WTC11 (cell line): Measurements from ENCODE around the gene WDR89. TPM values are rescaled to one million over a fixed set of nuclear protein-coding genes. Genes with fewer than 3 reads are reported as not detected.

Experiments used
- ATAC-seq: fragments of 200-7000 bp; cut with Tn5 transposase; 2 replicates; pipeline ENCODE4 v1.10.0; 2021; ENCODE audit warnings: mild to moderate bottlenecking, moderate library complexity
- CTCF ChIA-PET: fragments of 300-600 bp; sonication (Branson Sonifier 250); formaldehyde crosslinking; loops from one replicate; lab custom pipeline; 2021; ENCODE audit warnings: antibody characterized with exemption; lab: Charles Lee
- POLR2A ChIA-PET: fragments of 350-600 bp; sonication (Branson Sonifier 250); formaldehyde crosslinking; loops from one replicate; lab custom pipeline; 2021; ENCODE audit warnings: antibody characterized with exemption; lab: Charles Lee
- DNase-seq: peaks from one replicate; pipeline ENCODE4 v3.0.0; 2021; ENCODE audit warnings: low spot score
- H3K27ac Mint-ChIP-seq: 2 replicates; pipeline ENCODE4 v1.8.0; 2021; ENCODE audit warnings: mixed read lengths
- H3K27me3 Mint-ChIP-seq: 2 replicates; pipeline ENCODE4 v1.8.0; 2021; ENCODE audit warnings: low read depth, mild to moderate bottlenecking, moderate library complexity, mixed read lengths
- H3K36me3 Mint-ChIP-seq: 2 replicates; pipeline ENCODE4 v1.8.0; 2021; ENCODE audit warnings: mixed read lengths
- H3K4me1 Mint-ChIP-seq: 2 replicates; pipeline ENCODE4 v1.8.0; 2022; ENCODE audit warnings: mixed read lengths
- H3K4me3 Mint-ChIP-seq: 2 replicates; pipeline ENCODE4 v1.8.0; 2021; ENCODE audit warnings: mild to moderate bottlenecking, moderate library complexity, mixed read lengths
- H3K9me3 Mint-ChIP-seq: 2 replicates; pipeline ENCODE4 v1.8.0; 2021; ENCODE audit warnings: mixed read lengths
- CBFB ChIP-seq: sonication (generic); formaldehyde crosslinking; IDR thresholded peaks from 2 replicates; pipeline ENCODE4 v1.8.1; 2022; ENCODE audit warnings: mild to moderate bottlenecking, low read depth, missing genetic modification reagents
- EMX1 ChIP-seq: fragments of 250-450 bp; sonication (Bioruptor Pico); IDR thresholded peaks from 2 replicates; pipeline ENCODE4 v1.8.0; 2021; ENCODE audit warnings: mild to moderate bottlenecking
- RORB ChIP-seq: fragments of 250-450 bp; sonication (Bioruptor Pico); IDR thresholded peaks from 2 replicates; pipeline ENCODE4 v1.9.0; 2021; ENCODE audit warnings: mild to moderate bottlenecking
- TCF7 ChIP-seq: sonication (generic); formaldehyde crosslinking; IDR thresholded peaks from 2 replicates; pipeline ENCODE4 v1.8.0; 2022; ENCODE audit warnings: mild to moderate bottlenecking, low read depth, missing genetic modification reagents, moderate library complexity
- ZBTB21 ChIP-seq: sonication (generic); formaldehyde crosslinking; IDR thresholded peaks from 2 replicates; pipeline ENCODE4 v1.8.1; 2023; ENCODE audit warnings: mild to moderate bottlenecking, missing genetic modification reagents, borderline replicate concordance
- ZNF121 ChIP-seq: sonication (generic); formaldehyde crosslinking; IDR thresholded peaks from 2 replicates; pipeline ENCODE4 v1.8.0; 2023; ENCODE audit warnings: missing genetic modification reagents
- total RNA-seq: library from RNA; stranded (reverse); gene quantifications from 3 replicates; pipeline ENCODE4 v1.2.3, GENCODE V29; 2021
- TF ChIP-seq, protein P1 (sequence below): sonication (generic); formaldehyde crosslinking; IDR thresholded peaks from 2 replicates; pipeline ENCODE4 v1.8.1; 2022; ENCODE audit warnings: low read depth, mild to moderate bottlenecking, moderate library complexity, missing genetic modification reagents, borderline replicate concordance
- TF ChIP-seq, protein P2 (sequence below): sonication (generic); formaldehyde crosslinking; IDR thresholded peaks from 2 replicates; pipeline ENCODE4 v1.8.1; 2023; ENCODE audit warnings: mild to moderate bottlenecking, moderate library complexity, missing genetic modification reagents
- TF ChIP-seq, protein P3 (sequence below): sonication (generic); formaldehyde crosslinking; IDR thresholded peaks from 2 replicates; pipeline ENCODE4 v1.8.0; 2022; ENCODE audit warnings: missing genetic modification reagents
- TF ChIP-seq, protein P4 (sequence below): sonication (generic); formaldehyde crosslinking; IDR thresholded peaks from 2 replicates; pipeline ENCODE4 v1.8.0; 2022; ENCODE audit warnings: mild to moderate bottlenecking, missing genetic modification reagents
- TF ChIP-seq, protein P5 (sequence below): sonication (generic); formaldehyde crosslinking; IDR thresholded peaks from 2 replicates; pipeline ENCODE4 v1.8.0; 2022; ENCODE audit warnings: mild to moderate bottlenecking, missing genetic modification reagents
- TF ChIP-seq, protein P6 (sequence below): sonication (generic); formaldehyde crosslinking; IDR thresholded peaks from 2 replicates; pipeline ENCODE4 v1.8.1; 2022; ENCODE audit warnings: low read depth, missing genetic modification reagents, borderline replicate concordance
- TF ChIP-seq, protein P7 (sequence below): sonication (generic); formaldehyde crosslinking; conservative IDR thresholded peaks from 2 replicates; pipeline ENCODE4 v1.8.1; 2023; ENCODE audit warnings: mild to moderate bottlenecking, low read depth, missing genetic modification reagents, moderate library complexity

WDR89 gene
- total RNA-seq, 1 experiment from 2014 or later = 27.5 TPM

DNA sequence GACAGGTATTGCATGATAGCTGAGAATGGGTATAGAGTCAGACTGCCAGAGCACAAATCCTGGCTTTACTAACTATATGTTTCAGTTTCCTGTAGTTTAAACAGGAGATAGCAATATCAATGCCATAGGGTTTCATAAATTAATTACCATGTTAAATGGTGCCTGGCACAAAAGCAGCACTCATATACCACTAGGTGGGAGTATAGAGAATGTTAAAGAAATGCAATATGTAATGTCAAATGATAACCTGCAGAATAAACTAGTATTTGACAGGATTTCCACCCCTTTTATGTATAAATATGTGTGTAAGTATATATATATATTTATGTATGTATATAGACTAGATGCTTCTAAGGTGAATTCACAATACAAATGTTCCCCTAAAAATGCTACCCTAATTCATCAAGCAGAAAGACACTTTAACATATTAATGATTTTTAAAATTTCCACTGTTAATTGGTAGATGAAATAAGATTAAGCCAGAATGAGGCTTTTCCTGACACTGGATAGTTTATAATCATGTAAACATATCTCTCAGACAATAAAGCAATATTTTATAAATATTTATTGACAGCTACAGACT is 8.6 kb downstream of the WDR89 start:
- ChIA-PET CTCF (interaction anchor here (1.1 to 1.6 kb wide), 3 partner anchors 17 to 244 kb away, joined by 3 to 7 read pairs (median 4); partner anchors contain the start of gene PPP2R5E), POLR2A (no interaction called here)
- no peaks in the 10 kb centered on the region for H3K27me3 Mint-ChIP-seq
- peaks cover 8% of the 10 kb centered on the region; the same call in 1 of the 2 replicates for H3K4me1 Mint-ChIP-seq
- H3K4me3 Mint-ChIP-seq = no peak overlapping the region
- H3K27ac Mint-ChIP-seq = no peak overlapping the region
- H3K9me3 Mint-ChIP-seq = peaks cover 28% of the 10 kb centered on the region
- TF ChIP-seq, protein P1, sequence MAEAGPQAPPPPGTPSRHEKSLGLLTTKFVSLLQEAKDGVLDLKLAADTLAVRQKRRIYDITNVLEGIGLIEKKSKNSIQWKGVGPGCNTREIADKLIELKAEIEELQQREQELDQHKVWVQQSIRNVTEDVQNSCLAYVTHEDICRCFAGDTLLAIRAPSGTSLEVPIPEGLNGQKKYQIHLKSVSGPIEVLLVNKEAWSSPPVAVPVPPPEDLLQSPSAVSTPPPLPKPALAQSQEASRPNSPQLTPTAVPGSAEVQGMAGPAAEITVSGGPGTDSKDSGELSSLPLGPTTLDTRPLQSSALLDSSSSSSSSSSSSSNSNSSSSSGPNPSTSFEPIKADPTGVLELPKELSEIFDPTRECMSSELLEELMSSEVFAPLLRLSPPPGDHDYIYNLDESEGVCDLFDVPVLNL (CRISPR knock-in tag) = no peak
- TF ChIP-seq, protein P2, sequence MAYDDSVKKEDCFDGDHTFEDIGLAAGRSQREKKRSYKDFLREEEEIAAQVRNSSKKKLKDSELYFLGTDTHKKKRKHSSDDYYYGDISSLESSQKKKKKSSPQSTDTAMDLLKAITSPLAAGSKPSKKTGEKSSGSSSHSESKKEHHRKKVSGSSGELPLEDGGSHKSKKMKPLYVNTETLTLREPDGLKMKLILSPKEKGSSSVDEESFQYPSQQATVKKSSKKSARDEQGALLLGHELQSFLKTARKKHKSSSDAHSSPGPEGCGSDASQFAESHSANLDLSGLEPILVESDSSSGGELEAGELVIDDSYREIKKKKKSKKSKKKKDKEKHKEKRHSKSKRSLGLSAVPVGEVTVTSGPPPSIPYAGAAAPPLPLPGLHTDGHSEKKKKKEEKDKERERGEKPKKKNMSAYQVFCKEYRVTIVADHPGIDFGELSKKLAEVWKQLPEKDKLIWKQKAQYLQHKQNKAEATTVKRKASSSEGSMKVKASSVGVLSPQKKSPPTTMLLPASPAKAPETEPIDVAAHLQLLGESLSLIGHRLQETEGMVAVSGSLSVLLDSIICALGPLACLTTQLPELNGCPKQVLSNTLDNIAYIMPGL (CRISPR knock-in tag) = no peak
- no peak for TF ChIP-seq EMX1
- no peak for DNase-seq
- ATAC-seq = no peak
- H3K36me3 Mint-ChIP-seq = peaks cover 37% of the 10 kb centered on the region

DNA sequence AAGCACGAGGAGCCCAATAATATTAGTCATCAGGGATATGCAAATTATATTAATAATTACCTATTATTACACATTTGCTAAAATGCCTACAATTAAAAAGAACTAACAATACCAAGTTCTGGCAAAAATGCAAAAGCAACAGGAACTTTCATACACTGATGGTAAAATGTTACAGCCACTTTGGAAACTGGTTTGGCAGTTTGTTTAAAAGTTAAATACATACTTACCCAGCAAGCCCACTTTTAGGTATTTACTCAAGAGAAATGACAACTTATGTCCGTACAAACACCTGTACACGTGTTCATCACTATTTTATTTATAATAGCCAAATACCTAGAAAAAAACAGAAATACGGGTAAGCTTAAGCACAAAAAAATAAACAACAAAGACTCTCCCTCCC is 17.0 kb downstream of the WDR89 start:
- ATAC-seq (no peak), DNase-seq (no peak)
- Mint-ChIP-seq H3K27me3 (no peaks in the 10 kb centered on the region), H3K9me3 (no peaks in the 10 kb centered on the region), H3K27ac (no peak overlapping the region), H3K36me3 (peaks cover 26% of the 10 kb centered on the region), H3K4me1 (no peaks in the 10 kb centered on the region), H3K4me3 (no peak overlapping the region)
- CTCF ChIA-PET = no interaction called here
- POLR2A ChIA-PET = no interaction called here
- TF ChIP-seq, protein P3, sequence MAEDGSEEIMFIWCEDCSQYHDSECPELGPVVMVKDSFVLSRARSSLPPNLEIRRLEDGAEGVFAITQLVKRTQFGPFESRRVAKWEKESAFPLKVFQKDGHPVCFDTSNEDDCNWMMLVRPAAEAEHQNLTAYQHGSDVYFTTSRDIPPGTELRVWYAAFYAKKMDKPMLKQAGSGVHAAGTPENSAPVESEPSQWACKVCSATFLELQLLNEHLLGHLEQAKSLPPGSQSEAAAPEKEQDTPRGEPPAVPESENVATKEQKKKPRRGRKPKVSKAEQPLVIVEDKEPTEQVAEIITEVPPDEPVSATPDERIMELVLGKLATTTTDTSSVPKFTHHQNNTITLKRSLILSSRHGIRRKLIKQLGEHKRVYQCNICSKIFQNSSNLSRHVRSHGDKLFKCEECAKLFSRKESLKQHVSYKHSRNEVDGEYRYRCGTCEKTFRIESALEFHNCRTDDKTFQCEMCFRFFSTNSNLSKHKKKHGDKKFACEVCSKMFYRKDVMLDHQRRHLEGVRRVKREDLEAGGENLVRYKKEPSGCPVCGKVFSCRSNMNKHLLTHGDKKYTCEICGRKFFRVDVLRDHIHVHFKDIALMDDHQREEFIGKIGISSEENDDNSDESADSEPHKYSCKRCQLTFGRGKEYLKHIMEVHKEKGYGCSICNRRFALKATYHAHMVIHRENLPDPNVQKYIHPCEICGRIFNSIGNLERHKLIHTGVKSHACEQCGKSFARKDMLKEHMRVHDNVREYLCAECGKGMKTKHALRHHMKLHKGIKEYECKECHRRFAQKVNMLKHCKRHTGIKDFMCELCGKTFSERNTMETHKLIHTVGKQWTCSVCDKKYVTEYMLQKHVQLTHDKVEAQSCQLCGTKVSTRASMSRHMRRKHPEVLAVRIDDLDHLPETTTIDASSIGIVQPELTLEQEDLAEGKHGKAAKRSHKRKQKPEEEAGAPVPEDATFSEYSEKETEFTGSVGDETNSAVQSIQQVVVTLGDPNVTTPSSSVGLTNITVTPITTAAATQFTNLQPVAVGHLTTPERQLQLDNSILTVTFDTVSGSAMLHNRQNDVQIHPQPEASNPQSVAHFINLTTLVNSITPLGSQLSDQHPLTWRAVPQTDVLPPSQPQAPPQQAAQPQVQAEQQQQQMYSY (CRISPR knock-in tag) = no peak
- no peak for TF ChIP-seq RORB
- TF ChIP-seq, protein P4, sequence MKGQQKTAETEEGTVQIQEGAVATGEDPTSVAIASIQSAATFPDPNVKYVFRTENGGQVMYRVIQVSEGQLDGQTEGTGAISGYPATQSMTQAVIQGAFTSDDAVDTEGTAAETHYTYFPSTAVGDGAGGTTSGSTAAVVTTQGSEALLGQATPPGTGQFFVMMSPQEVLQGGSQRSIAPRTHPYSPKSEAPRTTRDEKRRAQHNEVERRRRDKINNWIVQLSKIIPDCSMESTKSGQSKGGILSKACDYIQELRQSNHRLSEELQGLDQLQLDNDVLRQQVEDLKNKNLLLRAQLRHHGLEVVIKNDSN = no peak
- TF ChIP-seq, protein P5, sequence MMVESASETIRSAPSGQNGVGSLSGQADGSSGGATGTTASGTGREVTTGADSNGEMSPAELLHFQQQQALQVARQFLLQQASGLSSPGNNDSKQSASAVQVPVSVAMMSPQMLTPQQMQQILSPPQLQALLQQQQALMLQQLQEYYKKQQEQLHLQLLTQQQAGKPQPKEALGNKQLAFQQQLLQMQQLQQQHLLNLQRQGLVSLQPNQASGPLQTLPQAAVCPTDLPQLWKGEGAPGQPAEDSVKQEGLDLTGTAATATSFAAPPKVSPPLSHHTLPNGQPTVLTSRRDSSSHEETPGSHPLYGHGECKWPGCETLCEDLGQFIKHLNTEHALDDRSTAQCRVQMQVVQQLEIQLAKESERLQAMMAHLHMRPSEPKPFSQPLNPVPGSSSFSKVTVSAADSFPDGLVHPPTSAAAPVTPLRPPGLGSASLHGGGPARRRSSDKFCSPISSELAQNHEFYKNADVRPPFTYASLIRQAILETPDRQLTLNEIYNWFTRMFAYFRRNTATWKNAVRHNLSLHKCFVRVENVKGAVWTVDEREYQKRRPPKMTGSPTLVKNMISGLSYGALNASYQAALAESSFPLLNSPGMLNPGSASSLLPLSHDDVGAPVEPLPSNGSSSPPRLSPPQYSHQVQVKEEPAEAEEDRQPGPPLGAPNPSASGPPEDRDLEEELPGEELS (CRISPR knock-in tag) = no peak

DNA sequence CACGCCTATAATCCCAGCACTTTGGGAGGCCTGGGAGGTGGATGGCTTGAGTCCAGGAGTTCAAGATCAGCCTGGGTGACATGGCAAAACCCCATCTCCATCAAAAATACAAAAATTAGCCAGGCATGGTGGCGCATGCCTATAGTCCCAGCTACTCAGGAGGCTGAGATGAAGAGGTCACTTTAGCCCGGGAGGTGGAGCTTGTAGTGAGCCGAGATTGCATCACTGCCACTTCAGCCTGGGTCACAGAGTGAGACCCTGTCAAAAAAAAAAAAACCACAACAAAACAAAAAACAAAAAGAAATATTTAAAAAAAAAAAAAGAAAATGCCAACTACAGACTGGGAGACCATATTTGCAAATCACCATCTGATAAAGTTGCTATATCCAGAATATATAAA is 17.5 kb downstream of the WDR89 start:
- DNase-seq (no peak), ATAC-seq (no peak)
- ChIA-PET CTCF (interaction anchor here (0.6 kb wide), 2 partner anchors 310 to 1921 kb away, joined by 3 read pairs; no protein-coding TSS in a partner anchor), POLR2A (no interaction called here)
- Mint-ChIP-seq H3K27ac (no peak overlapping the region), H3K4me3 (no peak overlapping the region), H3K9me3 (no peaks in the 10 kb centered on the region), H3K4me1 (no peaks in the 10 kb centered on the region), H3K36me3 (peaks cover 22% of the 10 kb centered on the region), H3K27me3 (no peaks in the 10 kb centered on the region)
- TF ChIP-seq, protein P6, sequence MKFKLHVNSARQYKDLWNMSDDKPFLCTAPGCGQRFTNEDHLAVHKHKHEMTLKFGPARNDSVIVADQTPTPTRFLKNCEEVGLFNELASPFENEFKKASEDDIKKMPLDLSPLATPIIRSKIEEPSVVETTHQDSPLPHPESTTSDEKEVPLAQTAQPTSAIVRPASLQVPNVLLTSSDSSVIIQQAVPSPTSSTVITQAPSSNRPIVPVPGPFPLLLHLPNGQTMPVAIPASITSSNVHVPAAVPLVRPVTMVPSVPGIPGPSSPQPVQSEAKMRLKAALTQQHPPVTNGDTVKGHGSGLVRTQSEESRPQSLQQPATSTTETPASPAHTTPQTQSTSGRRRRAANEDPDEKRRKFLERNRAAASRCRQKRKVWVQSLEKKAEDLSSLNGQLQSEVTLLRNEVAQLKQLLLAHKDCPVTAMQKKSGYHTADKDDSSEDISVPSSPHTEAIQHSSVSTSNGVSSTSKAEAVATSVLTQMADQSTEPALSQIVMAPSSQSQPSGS (CRISPR knock-in tag) = no peak
- TF ChIP-seq, protein P7, sequence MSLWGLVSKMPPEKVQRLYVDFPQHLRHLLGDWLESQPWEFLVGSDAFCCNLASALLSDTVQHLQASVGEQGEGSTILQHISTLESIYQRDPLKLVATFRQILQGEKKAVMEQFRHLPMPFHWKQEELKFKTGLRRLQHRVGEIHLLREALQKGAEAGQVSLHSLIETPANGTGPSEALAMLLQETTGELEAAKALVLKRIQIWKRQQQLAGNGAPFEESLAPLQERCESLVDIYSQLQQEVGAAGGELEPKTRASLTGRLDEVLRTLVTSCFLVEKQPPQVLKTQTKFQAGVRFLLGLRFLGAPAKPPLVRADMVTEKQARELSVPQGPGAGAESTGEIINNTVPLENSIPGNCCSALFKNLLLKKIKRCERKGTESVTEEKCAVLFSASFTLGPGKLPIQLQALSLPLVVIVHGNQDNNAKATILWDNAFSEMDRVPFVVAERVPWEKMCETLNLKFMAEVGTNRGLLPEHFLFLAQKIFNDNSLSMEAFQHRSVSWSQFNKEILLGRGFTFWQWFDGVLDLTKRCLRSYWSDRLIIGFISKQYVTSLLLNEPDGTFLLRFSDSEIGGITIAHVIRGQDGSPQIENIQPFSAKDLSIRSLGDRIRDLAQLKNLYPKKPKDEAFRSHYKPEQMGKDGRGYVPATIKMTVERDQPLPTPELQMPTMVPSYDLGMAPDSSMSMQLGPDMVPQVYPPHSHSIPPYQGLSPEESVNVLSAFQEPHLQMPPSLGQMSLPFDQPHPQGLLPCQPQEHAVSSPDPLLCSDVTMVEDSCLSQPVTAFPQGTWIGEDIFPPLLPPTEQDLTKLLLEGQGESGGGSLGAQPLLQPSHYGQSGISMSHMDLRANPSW (CRISPR knock-in tag) = no peak
- TF ChIP-seq CBFB (CRISPR knock-in tag) = no peak
- TF ChIP-seq ZBTB21 (CRISPR knock-in tag) = no peak
- no peak for TF ChIP-seq ZNF121
- no peak for TF ChIP-seq TCF7
